ENCODE results near the gene PTPRN2. TPM values are rescaled to one million over a fixed set of nuclear protein-coding genes. Genes with fewer than 3 reads are reported as not detected.

PTPRN2 gene
- total and polyA plus RNA-seq, 2 donors (not counting 1 experiment from before 2014, with no cell fraction given): 0.54 to 1.2 TPM

GRCh38 chr7:157692460-157693011 lies 895.1 kb downstream of the PTPRN2 start:
- TF ChIP-seq, protein P1, sequence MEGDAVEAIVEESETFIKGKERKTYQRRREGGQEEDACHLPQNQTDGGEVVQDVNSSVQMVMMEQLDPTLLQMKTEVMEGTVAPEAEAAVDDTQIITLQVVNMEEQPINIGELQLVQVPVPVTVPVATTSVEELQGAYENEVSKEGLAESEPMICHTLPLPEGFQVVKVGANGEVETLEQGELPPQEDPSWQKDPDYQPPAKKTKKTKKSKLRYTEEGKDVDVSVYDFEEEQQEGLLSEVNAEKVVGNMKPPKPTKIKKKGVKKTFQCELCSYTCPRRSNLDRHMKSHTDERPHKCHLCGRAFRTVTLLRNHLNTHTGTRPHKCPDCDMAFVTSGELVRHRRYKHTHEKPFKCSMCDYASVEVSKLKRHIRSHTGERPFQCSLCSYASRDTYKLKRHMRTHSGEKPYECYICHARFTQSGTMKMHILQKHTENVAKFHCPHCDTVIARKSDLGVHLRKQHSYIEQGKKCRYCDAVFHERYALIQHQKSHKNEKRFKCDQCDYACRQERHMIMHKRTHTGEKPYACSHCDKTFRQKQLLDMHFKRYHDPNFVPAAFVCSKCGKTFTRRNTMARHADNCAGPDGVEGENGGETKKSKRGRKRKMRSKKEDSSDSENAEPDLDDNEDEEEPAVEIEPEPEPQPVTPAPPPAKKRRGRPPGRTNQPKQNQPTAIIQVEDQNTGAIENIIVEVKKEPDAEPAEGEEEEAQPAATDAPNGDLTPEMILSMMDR (conservative IDR thresholded peaks at IDR 0.05 in 1 of 2, IDR thresholded peaks at IDR 0.05 in 1 of 2; ENCODE audit: low read depth in 1 of 2, low read length in 2 of 2): no peak
- TF ChIP-seq EZH2 (IDR thresholded peaks at IDR 0.05; ENCODE audit: low read length, missing control alignments): no peak
- H3K27ac ChIP-seq (ENCODE audit: insufficient read depth, low read length): no peak overlapping the region
- DNase-seq (ENCODE audit: low read depth in 2 of 2): no peak

GRCh38 chr7:157691586-157692459 lies 895.8 kb downstream of the PTPRN2 start:
- no peaks in the 10 kb centered on the region for H4K20me1 ChIP-seq (ENCODE audit: control insufficient read depth, extremely low read depth, insufficient read depth, low read length)
- H3K4me1 ChIP-seq (ENCODE audit: control insufficient read depth, extremely low read depth, insufficient read depth, low read length): no peaks in the 10 kb centered on the region
- no peak overlapping the region for H3K27ac ChIP-seq (ENCODE audit: insufficient read depth, low read length)
- peak overlapping the region; percentile 35 for H3K4me2 ChIP-seq (ENCODE audit: extremely low read depth, insufficient read depth, low read length)
- no peak overlapping the region for H3K9ac ChIP-seq (ENCODE audit: insufficient read depth, low read length)
- TF ChIP-seq, protein P1 (conservative IDR thresholded peaks at IDR 0.05 in 1 of 2, IDR thresholded peaks at IDR 0.05 in 1 of 2; ENCODE audit: low read depth in 1 of 2, low read length in 2 of 2): no peak
- no peak for TF ChIP-seq EZH2 (IDR thresholded peaks at IDR 0.05; ENCODE audit: low read length, missing control alignments)
- H2AFZ ChIP-seq (ENCODE audit: low read length): no peak overlapping the region
- H3K9me3 ChIP-seq (ENCODE audit: control insufficient read depth, insufficient read depth, low read depth, low read length): no peaks in the 10 kb centered on the region
- no peaks in the 10 kb centered on the region for H3K36me3 ChIP-seq (ENCODE audit: control insufficient read depth, insufficient read depth, low read length)
- no peaks in the 10 kb centered on the region for H3K27me3 ChIP-seq (ENCODE audit: control insufficient read depth, insufficient read depth, low read length)
- peak overlapping the region in 1 of 4 experiments; percentile 33 for H3K4me3 ChIP-seq (replicated peaks in 1 of 4; ENCODE audit: control extremely low read depth in 1 of 4, insufficient read depth in 1 of 4, low read depth in 3 of 4, low read length in 4 of 4)
- DNase-seq (ENCODE audit: low read depth in 2 of 2): no peak
- H3K79me2 ChIP-seq (ENCODE audit: control insufficient read depth, insufficient read depth, low read length): no peaks in the 10 kb centered on the region

More at GRCh38 chr7:157692460-157693011, 895.1 kb downstream of the PTPRN2 start:
- Histone ChIP-seq H4K20me1 (ENCODE audit: control insufficient read depth, extremely low read depth, insufficient read depth, low read length) (no peaks in the 10 kb centered on the region), H3K79me2 (ENCODE audit: control insufficient read depth, insufficient read depth, low read length) (no peaks in the 10 kb centered on the region), H3K4me1 (ENCODE audit: control insufficient read depth, extremely low read depth, insufficient read depth, low read length) (no peaks in the 10 kb centered on the region), H2AFZ (ENCODE audit: low read length) (no peak overlapping the region), H3K27me3 (ENCODE audit: control insufficient read depth, insufficient read depth, low read length) (no peaks in the 10 kb centered on the region), H3K4me3 (replicated peaks in 1 of 4; ENCODE audit: control extremely low read depth in 1 of 4, insufficient read depth in 1 of 4, low read depth in 3 of 4, low read length in 4 of 4) (no peak overlapping the region), H3K4me2 (ENCODE audit: extremely low read depth, insufficient read depth, low read length) (no peak overlapping the region), H3K36me3 (ENCODE audit: control insufficient read depth, insufficient read depth, low read length) (no peaks in the 10 kb centered on the region), H3K9me3 (ENCODE audit: control insufficient read depth, insufficient read depth, low read depth, low read length) (no peaks in the 10 kb centered on the region), H3K9ac (ENCODE audit: insufficient read depth, low read length) (no peak overlapping the region)

- DNase-seq (ENCODE audit: low read depth in 2 of 2): peak; percentile 57 to 95
- H4K20me1 ChIP-seq (ENCODE audit: control insufficient read depth, extremely low read depth, insufficient read depth, low read length): no peaks in the 10 kb centered on the region
- no peaks in the 10 kb centered on the region for H3K36me3 ChIP-seq (ENCODE audit: control insufficient read depth, insufficient read depth, low read length)
- H3K9me3 ChIP-seq (ENCODE audit: control insufficient read depth, insufficient read depth, low read depth, low read length): no peaks in the 10 kb centered on the region
- H3K79me2 ChIP-seq (ENCODE audit: control insufficient read depth, insufficient read depth, low read length): no peaks in the 10 kb centered on the region
- peak overlapping the region; percentile 35 for H3K4me2 ChIP-seq (ENCODE audit: extremely low read depth, insufficient read depth, low read length)
- no peaks in the 10 kb centered on the region for H3K4me1 ChIP-seq (ENCODE audit: control insufficient read depth, extremely low read depth, insufficient read depth, low read length)
- no peak overlapping the region for H3K9ac ChIP-seq (ENCODE audit: insufficient read depth, low read length)
- H2AFZ ChIP-seq (ENCODE audit: low read length): no peak overlapping the region
- no peak overlapping the region for H3K27ac ChIP-seq (ENCODE audit: insufficient read depth, low read length)
- H3K27me3 ChIP-seq (ENCODE audit: control insufficient read depth, insufficient read depth, low read length): peaks cover 4% of the 10 kb centered on the region
- TF ChIP-seq EZH2 (IDR thresholded peaks at IDR 0.05; ENCODE audit: low read length, missing control alignments): no peak
- TF ChIP-seq, protein P1 (conservative IDR thresholded peaks at IDR 0.05 in 1 of 2, IDR thresholded peaks at IDR 0.05 in 1 of 2; ENCODE audit: low read depth in 1 of 2, low read length in 2 of 2): no peak
- peak overlapping the region in 1 of 4 experiments; percentile 53 for H3K4me3 ChIP-seq (replicated peaks in 1 of 4; ENCODE audit: control extremely low read depth in 1 of 4, insufficient read depth in 1 of 4, low read depth in 3 of 4, low read length in 4 of 4)
Measured at GRCh38 chr7:157690833-157691585, 896.6 kb downstream of the PTPRN2 start.

Data from fibroblast of lung (primary cell).